ENCODE results near the gene RASGRP1.

DNA sequence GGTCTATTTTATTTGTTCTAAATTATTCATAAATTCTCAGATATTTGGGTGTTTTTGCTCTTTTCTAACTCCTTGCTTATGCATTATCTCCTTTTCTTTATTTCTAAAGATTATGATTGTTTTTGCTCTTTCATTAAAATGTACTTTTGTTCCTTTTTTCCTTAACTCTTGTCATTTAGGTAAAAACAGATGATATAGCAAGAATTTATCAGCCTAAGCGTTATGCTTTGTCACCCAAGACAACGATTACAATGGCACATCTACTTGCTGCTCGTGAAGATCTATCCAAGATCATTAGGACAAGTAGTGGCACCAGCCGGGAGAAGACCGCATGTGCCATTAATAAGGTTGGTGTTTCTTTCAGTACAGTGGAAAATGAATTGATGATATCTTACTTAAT lies 83.5 kb downstream of the RASGRP1 start:
- TF ChIP-seq MAX (CRISPR knock-in tag; IDR thresholded peaks at IDR 0.05) (no peak), USF2 (CRISPR knock-in tag; IDR thresholded peaks at IDR 0.05) (no peak), TCF7 (CRISPR knock-in tag; IDR thresholded peaks at IDR 0.05; ENCODE audit: low read depth) (no peak), TEAD4 (CRISPR knock-in tag; IDR thresholded peaks at IDR 0.05) (no peak), E2F4 (CRISPR knock-in tag; IDR thresholded peaks at IDR 0.05; ENCODE audit: borderline replicate concordance, low read depth) (no peak), SP1 (CRISPR knock-in tag; conservative IDR thresholded peaks at IDR 0.05) (no peak)
- TF ChIP-seq, protein P1, sequence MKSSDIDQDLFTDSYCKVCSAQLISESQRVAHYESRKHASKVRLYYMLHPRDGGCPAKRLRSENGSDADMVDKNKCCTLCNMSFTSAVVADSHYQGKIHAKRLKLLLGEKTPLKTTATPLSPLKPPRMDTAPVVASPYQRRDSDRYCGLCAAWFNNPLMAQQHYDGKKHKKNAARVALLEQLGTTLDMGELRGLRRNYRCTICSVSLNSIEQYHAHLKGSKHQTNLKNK (CRISPR knock-in tag; IDR thresholded peaks at IDR 0.05) = no peak
- TF ChIP-seq, protein P2, sequence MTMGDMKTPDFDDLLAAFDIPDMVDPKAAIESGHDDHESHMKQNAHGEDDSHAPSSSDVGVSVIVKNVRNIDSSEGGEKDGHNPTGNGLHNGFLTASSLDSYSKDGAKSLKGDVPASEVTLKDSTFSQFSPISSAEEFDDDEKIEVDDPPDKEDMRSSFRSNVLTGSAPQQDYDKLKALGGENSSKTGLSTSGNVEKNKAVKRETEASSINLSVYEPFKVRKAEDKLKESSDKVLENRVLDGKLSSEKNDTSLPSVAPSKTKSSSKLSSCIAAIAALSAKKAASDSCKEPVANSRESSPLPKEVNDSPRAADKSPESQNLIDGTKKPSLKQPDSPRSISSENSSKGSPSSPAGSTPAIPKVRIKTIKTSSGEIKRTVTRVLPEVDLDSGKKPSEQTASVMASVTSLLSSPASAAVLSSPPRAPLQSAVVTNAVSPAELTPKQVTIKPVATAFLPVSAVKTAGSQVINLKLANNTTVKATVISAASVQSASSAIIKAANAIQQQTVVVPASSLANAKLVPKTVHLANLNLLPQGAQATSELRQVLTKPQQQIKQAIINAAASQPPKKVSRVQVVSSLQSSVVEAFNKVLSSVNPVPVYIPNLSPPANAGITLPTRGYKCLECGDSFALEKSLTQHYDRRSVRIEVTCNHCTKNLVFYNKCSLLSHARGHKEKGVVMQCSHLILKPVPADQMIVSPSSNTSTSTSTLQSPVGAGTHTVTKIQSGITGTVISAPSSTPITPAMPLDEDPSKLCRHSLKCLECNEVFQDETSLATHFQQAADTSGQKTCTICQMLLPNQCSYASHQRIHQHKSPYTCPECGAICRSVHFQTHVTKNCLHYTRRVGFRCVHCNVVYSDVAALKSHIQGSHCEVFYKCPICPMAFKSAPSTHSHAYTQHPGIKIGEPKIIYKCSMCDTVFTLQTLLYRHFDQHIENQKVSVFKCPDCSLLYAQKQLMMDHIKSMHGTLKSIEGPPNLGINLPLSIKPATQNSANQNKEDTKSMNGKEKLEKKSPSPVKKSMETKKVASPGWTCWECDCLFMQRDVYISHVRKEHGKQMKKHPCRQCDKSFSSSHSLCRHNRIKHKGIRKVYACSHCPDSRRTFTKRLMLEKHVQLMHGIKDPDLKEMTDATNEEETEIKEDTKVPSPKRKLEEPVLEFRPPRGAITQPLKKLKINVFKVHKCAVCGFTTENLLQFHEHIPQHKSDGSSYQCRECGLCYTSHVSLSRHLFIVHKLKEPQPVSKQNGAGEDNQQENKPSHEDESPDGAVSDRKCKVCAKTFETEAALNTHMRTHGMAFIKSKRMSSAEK (CRISPR knock-in tag; IDR thresholded peaks at IDR 0.05; ENCODE audit: borderline replicate concordance) = no peak
